HG02884 (cell line): ENCODE data around the gene ARIH1.
"Not testable (repeated sequence)": the region's sequence is repeated elsewhere in the genome, so short reads cannot be mapped to it uniquely, and the experiment has no call there.

Experiments used
- ATAC-seq: cut with Tn5 transposase; IDR thresholded peaks from one replicate; pipeline ENCODE4 v1.9.1; 2021; ENCODE audit warnings: mild to moderate bottlenecking, moderate library complexity; ENCODE audit not compliant: unreplicated experiment

ARIH1 gene

DNA sequence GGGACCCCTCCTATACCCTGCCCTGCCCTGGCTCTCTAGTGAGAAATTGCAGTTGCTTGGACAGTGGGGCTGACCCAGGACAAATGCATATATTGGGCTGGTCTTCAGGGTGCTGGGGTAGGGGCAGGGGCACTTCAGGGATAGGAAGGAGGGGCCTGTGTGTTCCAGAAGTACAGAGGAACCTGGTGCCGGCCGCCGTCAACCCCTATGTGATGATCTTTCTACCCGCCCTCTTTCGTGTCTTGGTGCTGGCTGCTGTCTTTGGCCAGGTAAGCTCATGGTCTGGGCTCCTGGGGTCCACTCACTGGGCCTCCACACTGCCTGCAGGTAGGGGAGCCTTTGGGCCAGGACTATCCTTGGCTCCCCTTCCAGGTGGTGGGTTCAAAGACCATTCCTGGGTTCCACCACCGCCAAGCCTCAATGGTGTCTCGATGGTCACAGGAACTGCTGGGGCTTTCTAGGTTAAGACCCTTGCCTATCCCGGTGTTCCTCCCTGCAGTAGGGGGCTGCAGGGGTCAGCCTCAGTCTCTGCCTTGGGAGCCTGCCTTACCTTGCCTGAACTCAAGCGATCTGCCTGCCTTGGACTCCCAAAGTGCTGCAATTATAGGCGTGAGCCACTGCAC is 174.6 kb downstream of the ARIH1 start:
- not testable (repeated sequence) for ATAC-seq
